ENCODE measurements around the gene TCF4.

Gene TCF4

DNA sequence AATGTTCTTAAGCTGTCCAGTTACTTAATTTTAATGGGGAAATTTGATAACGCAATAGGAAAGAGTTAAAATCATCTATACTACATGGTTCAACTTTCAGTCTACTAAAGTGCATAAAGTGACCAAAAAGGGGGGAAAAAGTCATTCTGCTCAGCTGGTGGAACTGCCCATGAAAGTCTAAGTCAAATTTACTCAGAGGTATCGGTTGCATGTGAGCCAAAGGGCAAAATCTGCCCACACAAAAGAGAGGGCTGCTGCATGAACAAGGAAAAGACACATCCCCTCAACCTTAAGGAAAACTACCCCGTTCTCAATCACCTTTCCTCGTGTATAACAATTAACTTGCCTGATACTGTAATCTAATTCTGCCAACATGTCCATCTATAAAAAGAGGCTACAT lies 126.1 kb downstream of the TCF4 start:
- Mint-ChIP-seq H3K9me3 (no peaks in the 10 kb centered on the region), H3K4me3 (no peak overlapping the region), H3K4me1 (no peaks in the 10 kb centered on the region), H3K27ac (no peak overlapping the region), H3K36me3 (no peaks in the 10 kb centered on the region)
- DNase-seq (ENCODE audit: low spot score in 2 of 2) (no peak), ATAC-seq (no peak)

DNA sequence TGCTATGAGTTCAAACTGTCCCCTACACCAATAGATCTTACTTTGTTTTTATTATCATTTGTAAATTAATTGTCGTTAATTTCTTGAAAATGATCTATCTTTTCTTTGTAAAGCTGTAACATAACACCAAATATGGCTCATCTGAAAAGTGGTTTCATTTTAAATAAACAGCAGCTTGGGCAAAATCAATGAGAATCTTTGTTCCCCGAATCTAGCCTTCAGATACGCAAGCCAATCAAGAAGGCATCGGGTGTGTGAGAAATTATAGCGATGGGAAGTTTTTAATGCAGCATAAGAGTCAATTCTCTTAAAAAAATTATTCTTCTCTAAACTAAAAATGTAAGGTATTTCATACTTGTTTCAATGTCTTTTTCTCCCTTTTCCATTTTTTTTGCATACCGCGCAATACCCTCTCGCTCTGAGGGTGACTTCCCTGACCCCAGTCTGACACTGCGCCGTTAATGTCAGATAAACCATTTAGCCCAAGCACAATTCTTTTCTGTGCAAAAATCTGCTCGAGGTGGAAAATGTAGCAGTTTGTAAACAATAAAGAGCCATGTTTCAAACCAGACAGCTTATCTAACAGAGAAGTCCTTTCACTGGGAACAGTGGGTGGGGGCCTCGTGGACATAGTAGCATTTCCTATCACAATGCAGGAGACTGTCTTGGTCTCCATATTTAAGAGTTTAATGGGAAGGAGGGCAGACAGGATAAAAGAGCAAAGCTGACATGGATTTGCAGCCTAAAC lies 129.4 kb downstream of the TCF4 start:
- Mint-ChIP-seq H3K27ac (no peak overlapping the region), H3K36me3 (no peaks in the 10 kb centered on the region), H3K9me3 (no peaks in the 10 kb centered on the region), H3K4me1 (no peaks in the 10 kb centered on the region), H3K4me3 (no peak overlapping the region)
- no peak for ATAC-seq
- DNase-seq (ENCODE audit: low spot score in 2 of 2), result no peak

DNA sequence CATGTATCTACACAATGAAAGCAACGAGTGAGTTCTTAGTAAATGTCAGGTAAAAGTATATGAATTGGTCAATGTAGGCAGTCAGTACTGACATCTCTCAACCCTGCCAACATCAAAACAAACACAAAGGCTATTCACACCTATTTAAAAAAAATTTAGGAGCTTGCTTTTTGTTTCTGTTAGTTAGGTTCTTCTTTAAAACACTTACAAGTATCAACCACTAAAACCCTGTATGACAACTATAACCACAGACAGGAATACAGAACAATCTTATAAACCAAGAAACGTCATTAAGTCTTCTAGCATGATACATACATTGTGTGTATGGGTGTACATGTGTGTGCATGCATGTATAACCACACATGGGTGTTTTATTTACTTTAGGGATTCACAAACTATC lies 131.0 kb downstream of the TCF4 start:
- Mint-ChIP-seq H3K9me3 (peaks cover 3% of the 10 kb centered on the region), H3K36me3 (no peaks in the 10 kb centered on the region), H3K4me1 (no peaks in the 10 kb centered on the region), H3K4me3 (no peak overlapping the region), H3K27ac (no peak overlapping the region)
- ATAC-seq (peak; percentile 45), DNase-seq (ENCODE audit: low spot score in 2 of 2) (no peak)

- Mint-ChIP-seq H3K9me3 (peaks cover 3% of the 10 kb centered on the region), H3K4me3 (no peak overlapping the region), H3K36me3 (no peaks in the 10 kb centered on the region), H3K4me1 (no peaks in the 10 kb centered on the region), H3K27ac (no peak overlapping the region)
- DNase-seq (ENCODE audit: low spot score in 2 of 2), result no peak
- ATAC-seq, result no peak
These were observed 132.1 kb downstream of the TCF4 start for GRCh38 chr18:55455938-55456337.

- ATAC-seq, result no peak
These were observed 134.8 kb downstream of the TCF4 start for GRCh38 chr18:55453186-55453585.

DNA sequence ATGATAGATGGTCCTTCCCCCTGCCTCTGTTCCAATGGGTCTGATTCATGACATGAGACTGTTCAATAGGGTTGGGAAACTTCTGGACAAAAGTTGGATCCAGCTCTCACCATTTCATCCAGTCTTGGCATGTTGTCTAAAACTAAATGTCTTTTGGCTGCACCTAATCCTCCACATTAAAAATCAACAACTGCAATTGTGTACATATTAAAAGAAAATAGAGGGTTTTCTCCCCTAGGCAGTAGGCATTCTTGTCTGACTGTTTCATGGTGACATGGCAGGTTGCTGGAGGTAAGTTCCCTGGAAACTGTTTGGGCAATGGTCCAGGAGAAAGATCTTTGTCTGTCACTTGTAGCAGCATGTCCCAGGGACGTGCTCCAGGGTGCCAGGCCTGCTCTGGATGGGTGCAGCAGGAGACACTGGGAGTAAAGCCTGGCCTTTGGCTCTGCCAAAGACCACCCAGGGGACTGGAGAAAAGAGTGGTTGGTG lies 135.8 kb downstream of the TCF4 start:
- Mint-ChIP-seq H3K36me3 (no peaks in the 10 kb centered on the region), H3K27ac (no peak overlapping the region), H3K4me3 (no peak overlapping the region), H3K4me1 (no peaks in the 10 kb centered on the region), H3K9me3 (peaks cover 3% of the 10 kb centered on the region)
- DNase-seq (ENCODE audit: low spot score in 2 of 2) (no peak), ATAC-seq (no peak)

More at GRCh38 chr18:55453186-55453585, 134.8 kb downstream of the TCF4 start:
- DNase-seq (ENCODE audit: low spot score in 2 of 2), result no peak
- H3K4me3 Mint-ChIP-seq, result no peak overlapping the region
- H3K9me3 Mint-ChIP-seq, result peaks cover 3% of the 10 kb centered on the region
- no peaks in the 10 kb centered on the region for H3K36me3 Mint-ChIP-seq
- no peak overlapping the region for H3K27ac Mint-ChIP-seq
- H3K4me1 Mint-ChIP-seq, result no peaks in the 10 kb centered on the region

DNA sequence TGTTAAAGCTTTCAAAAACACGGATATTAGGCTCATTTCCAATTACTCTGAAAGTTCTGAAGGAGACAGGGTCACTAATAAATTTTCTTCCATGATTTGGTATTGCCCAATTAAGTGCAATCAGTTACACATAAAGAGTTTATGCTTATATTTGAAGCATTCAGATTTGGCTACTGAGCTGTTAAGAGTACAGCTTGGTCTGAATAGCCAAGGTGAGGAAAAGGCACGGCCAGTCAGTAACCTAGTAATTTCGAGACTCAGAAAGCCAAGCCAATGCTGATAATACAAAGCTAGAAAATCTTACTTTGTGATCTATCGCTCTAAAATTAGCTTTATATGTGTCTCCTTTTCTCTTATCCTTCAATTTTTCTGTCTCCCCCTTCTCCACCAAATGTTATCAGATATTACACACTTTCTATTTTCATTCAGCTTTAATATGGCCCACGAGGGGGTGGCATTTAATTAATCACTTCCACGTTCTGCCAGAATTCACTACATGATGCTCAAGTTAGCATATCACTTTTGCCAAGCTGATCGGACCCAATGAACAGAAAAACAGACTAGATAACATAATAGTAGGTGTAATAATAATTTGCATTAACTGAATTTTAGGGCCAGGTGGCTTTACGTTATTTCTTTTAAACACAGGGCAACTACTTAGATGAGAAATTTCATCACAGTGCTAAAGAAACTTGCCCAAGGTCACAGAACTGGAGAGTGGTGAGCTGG lies 138.4 kb downstream of the TCF4 start:
- no peak overlapping the region for H3K4me3 Mint-ChIP-seq
- ATAC-seq (no peak), DNase-seq (ENCODE audit: low spot score in 2 of 2) (no peak)
- no peaks in the 10 kb centered on the region for H3K4me1 Mint-ChIP-seq
- H3K36me3 Mint-ChIP-seq, result no peaks in the 10 kb centered on the region
- no peak overlapping the region for H3K27ac Mint-ChIP-seq
- H3K9me3 Mint-ChIP-seq, result peaks cover 6% of the 10 kb centered on the region

DNA sequence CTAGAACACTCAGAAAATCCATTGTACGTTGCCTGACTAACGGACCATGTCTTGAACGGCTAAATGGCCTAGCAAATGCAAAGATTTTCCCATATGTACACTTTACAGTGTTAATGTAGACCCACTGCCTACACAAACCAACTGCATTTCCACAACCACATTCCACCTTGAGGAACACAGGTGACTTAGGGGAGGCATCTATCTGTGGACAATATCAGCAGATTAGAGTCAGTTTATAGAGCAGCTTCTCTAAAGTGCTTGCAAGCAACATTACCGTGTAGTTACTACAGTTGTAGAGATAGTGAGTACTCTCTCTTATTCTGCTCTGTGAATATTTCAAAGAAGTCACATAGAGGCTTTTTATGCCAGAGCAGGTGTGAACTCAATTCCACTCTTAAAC lies 139.6 kb downstream of the TCF4 start:
- ATAC-seq, result no peak
- Mint-ChIP-seq H3K27ac (no peak overlapping the region), H3K4me1 (no peaks in the 10 kb centered on the region), H3K36me3 (no peaks in the 10 kb centered on the region), H3K4me3 (no peak overlapping the region), H3K9me3 (peaks cover 6% of the 10 kb centered on the region)
- DNase-seq (ENCODE audit: low spot score in 2 of 2), result no peak

GRCh38 chr18:55447672-55448018 lies 140.3 kb downstream of the TCF4 start:
- peaks cover 3% of the 10 kb centered on the region for H3K9me3 Mint-ChIP-seq
- H3K4me1 Mint-ChIP-seq, result no peaks in the 10 kb centered on the region
- ATAC-seq, result no peak
- no peak for DNase-seq (ENCODE audit: low spot score in 2 of 2)
- no peak overlapping the region for H3K27ac Mint-ChIP-seq
- H3K4me3 Mint-ChIP-seq, result no peak overlapping the region
- no peaks in the 10 kb centered on the region for H3K36me3 Mint-ChIP-seq

GRCh38 chr18:55446996-55447671 lies 140.9 kb downstream of the TCF4 start:
- no peak for ATAC-seq
- Mint-ChIP-seq H3K27ac (no peak overlapping the region), H3K36me3 (no peaks in the 10 kb centered on the region), H3K9me3 (peaks cover 3% of the 10 kb centered on the region), H3K4me3 (no peak overlapping the region), H3K4me1 (no peaks in the 10 kb centered on the region)
- no peak for DNase-seq (ENCODE audit: low spot score in 2 of 2)

GRCh38 chr18:55444536-55444935 lies 143.5 kb downstream of the TCF4 start:
- Mint-ChIP-seq H3K9me3 (peaks cover 7% of the 10 kb centered on the region), H3K27ac (no peak overlapping the region), H3K36me3 (no peaks in the 10 kb centered on the region), H3K4me1 (no peaks in the 10 kb centered on the region), H3K4me3 (no peak overlapping the region)
- no peak for ATAC-seq
- no peak for DNase-seq (ENCODE audit: low spot score in 2 of 2)

- Mint-ChIP-seq H3K9me3 (peaks cover 7% of the 10 kb centered on the region), H3K27ac (no peak overlapping the region), H3K4me1 (no peaks in the 10 kb centered on the region), H3K4me3 (no peak overlapping the region), H3K36me3 (no peaks in the 10 kb centered on the region)
- DNase-seq (ENCODE audit: low spot score in 2 of 2) (no peak), ATAC-seq (no peak)
These were observed 144.2 kb downstream of the TCF4 start for GRCh38 chr18:55443776-55444175.

- peaks cover 9% of the 10 kb centered on the region for H3K9me3 Mint-ChIP-seq
- H3K4me1 Mint-ChIP-seq, result no peaks in the 10 kb centered on the region
- H3K36me3 Mint-ChIP-seq, result no peaks in the 10 kb centered on the region
- H3K27ac Mint-ChIP-seq, result no peak overlapping the region
- ATAC-seq (no peak), DNase-seq (ENCODE audit: low spot score in 2 of 2) (no peak)
- H3K4me3 Mint-ChIP-seq, result no peak overlapping the region
These were observed 145.4 kb downstream of the TCF4 start for GRCh38 chr18:55442561-55442960.

- DNase-seq (ENCODE audit: low spot score in 2 of 2) (no peak), ATAC-seq (no peak)
- Mint-ChIP-seq H3K27ac (no peak overlapping the region), H3K4me1 (no peaks in the 10 kb centered on the region), H3K36me3 (no peaks in the 10 kb centered on the region), H3K4me3 (no peak overlapping the region), H3K9me3 (peaks cover 9% of the 10 kb centered on the region)
These were observed 147.0 kb downstream of the TCF4 start for GRCh38 chr18:55440988-55441387.

DNA sequence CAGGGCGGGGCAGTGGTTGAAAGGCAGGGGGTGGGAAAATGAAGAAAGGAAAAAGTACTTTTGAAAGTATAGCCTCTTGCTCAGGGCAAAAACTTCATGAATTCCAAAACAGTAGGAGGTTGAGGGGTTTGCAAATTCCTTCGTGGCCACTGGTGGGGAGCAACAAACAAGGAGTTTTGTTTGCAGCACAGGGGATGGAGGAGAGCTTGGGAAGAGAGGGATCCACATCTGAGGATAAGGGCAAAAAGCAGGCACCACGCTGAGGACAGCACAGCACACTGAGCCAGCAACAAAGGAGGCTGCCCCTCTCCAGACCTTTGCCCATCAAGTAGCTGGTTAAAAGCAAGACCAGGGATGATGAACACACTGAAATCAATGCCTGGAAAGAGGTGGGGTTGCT lies 148.9 kb downstream of the TCF4 start:
- no peak overlapping the region for H3K4me3 Mint-ChIP-seq
- peaks cover 5% of the 10 kb centered on the region for H3K9me3 Mint-ChIP-seq
- DNase-seq (ENCODE audit: low spot score in 2 of 2), result no peak
- no peak for ATAC-seq
- no peak overlapping the region for H3K27ac Mint-ChIP-seq
- H3K36me3 Mint-ChIP-seq, result no peaks in the 10 kb centered on the region
- H3K4me1 Mint-ChIP-seq, result no peaks in the 10 kb centered on the region

DNA sequence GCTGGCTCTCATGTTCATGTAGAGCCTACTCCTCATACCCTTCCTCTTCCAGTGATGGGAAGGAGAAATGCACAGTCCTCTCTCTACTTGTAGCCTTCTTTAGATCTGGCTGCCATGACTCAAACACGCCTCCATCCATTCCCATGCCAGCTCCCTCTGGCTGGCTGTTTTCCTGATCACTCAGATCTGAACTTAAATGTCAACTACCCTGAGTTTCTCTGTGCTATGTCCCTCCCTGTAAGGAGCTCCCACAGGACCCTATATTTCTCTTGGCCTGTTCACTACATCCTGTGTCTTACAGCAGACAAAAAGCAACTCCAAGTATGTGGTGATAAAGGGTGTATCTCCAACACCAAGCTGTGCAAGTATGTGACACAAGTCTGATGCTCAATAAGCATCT lies 152.4 kb downstream of the TCF4 start:
- DNase-seq (ENCODE audit: low spot score in 2 of 2) (no peak), ATAC-seq (no peak)
- Mint-ChIP-seq H3K9me3 (peaks cover 2% of the 10 kb centered on the region), H3K27ac (no peak overlapping the region), H3K36me3 (no peaks in the 10 kb centered on the region), H3K4me1 (no peaks in the 10 kb centered on the region), H3K4me3 (no peak overlapping the region)

All from stimulated activated effector memory CD8-positive, alpha-beta T cell treated with anti-CD3 and anti-CD28 coated beads, Interleukin-12 subunit alpha, Interleukin-12 subunit beta, amount 100 ng/mL, for 72 hours (primary cell).